Measurements from ENCODE around the gene NUDT14.

DNA sequence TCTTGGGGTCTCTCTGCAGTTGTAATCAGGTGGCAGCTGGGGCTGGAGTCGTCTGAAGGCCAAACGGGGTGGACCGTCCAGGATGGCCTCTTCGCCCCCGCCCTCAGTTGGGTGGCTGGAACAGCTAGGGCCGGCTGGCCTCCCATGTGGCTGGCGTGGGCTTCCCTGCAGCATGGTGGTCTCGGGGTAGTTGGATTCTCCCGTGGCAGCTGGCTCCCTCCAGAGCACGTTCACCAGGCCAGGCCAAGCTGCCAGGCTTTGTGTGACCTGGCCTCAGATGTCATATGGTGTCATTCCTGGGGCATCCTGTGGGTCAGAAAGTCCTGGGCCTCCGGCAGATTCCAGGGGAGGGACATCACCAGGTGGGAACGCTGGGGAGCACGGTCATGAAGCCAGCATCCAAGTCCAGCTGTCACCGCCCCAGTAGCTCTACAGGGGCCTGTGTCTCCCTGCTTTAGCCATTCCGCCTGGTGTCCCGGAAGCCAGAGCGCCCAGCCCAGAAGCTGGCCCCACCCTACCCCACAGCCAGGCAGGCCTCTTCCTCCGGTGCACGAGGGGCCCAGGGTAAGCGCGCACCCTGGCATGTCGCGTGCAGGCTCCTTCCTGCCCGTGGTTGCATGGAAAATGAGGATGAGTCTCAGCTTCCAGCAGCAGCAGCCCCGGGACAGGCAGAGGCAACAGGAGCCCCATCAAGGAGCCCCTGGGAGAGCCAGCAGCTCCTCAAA, 1.3 kb upstream of the NUDT14 start:
- TF ChIP-seq, protein P1, sequence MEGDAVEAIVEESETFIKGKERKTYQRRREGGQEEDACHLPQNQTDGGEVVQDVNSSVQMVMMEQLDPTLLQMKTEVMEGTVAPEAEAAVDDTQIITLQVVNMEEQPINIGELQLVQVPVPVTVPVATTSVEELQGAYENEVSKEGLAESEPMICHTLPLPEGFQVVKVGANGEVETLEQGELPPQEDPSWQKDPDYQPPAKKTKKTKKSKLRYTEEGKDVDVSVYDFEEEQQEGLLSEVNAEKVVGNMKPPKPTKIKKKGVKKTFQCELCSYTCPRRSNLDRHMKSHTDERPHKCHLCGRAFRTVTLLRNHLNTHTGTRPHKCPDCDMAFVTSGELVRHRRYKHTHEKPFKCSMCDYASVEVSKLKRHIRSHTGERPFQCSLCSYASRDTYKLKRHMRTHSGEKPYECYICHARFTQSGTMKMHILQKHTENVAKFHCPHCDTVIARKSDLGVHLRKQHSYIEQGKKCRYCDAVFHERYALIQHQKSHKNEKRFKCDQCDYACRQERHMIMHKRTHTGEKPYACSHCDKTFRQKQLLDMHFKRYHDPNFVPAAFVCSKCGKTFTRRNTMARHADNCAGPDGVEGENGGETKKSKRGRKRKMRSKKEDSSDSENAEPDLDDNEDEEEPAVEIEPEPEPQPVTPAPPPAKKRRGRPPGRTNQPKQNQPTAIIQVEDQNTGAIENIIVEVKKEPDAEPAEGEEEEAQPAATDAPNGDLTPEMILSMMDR (conservative IDR thresholded peaks at IDR 0.05) = no peak
- TF ChIP-seq EZH2 (IDR thresholded peaks at IDR 0.05; ENCODE audit: low read depth) = no peak
